Peyer's patch (tissue), 4 donors: ENCODE results near the gene DNAL4.

ENCODE experiments used
- CTCF ChIP-seq, 6 experiments: fragments of 450-650 bp in 4 of 6; fragments of 200-600 bp in 2 of 6; sonication (generic) in 1 of 6; IDR thresholded peaks; one replicate each; pipeline ENCODE4 v1.5.1; 2017 to 2019; ENCODE audit warnings: antibody characterized with exemption in 6 of 6, mild to moderate bottlenecking in 3 of 6, moderate library complexity in 1 of 6
- POLR2A ChIP-seq, 2 donors: fragments of 450-650 bp; IDR thresholded peaks; one replicate each; pipeline ENCODE4 v1.5.1; 2017; ENCODE audit warnings: antibody characterized with exemption in 2 of 2, mild to moderate bottlenecking in 2 of 2, moderate library complexity in 2 of 2

GRCh38 chr22:38728871-38729796, 64.8 kb downstream of the DNAL4 start:
- no peak for TF ChIP-seq POLR2A (IDR thresholded peaks at IDR 0.05)
- no peak for TF ChIP-seq CTCF (IDR thresholded peaks at IDR 0.05)
